ENCODE data around the gene TFPT.

- no peak for TF ChIP-seq FOXK2 (IDR thresholded peaks at IDR 0.05)
- TF ChIP-seq BHLHE40 (IDR thresholded peaks at IDR 0.05; ENCODE audit: borderline replicate concordance) = no peak
- no peak for TF ChIP-seq L3MBTL2 (conservative IDR thresholded peaks at IDR 0.05)
- TF ChIP-seq FOXM1 (IDR thresholded peaks at IDR 0.05; ENCODE audit: borderline replicate concordance) = no peak; the same call in 1 of the 2 replicates
- TF ChIP-seq NFRKB (IDR thresholded peaks at IDR 0.05) = no peak
- TF ChIP-seq SP1 (IDR thresholded peaks at IDR 0.05) = no peak
- TF ChIP-seq FOXA1 (IDR thresholded peaks at IDR 0.05) = no peak
- TF ChIP-seq HDGF (IDR thresholded peaks at IDR 0.05; ENCODE audit: borderline replicate concordance) = no peak
- no peak for TF ChIP-seq ZNF384 (IDR thresholded peaks at IDR 0.05)
- no peak for TF ChIP-seq LEF1 (IDR thresholded peaks at IDR 0.05; ENCODE audit: borderline replicate concordance)
- no peak for TF ChIP-seq SUZ12 (IDR thresholded peaks at IDR 0.05)
- TF ChIP-seq TARDBP (IDR thresholded peaks at IDR 0.05) = no peak
- peak; percentile 23; the same call in 1 of the 2 replicates for TF ChIP-seq ELF4 (IDR thresholded peaks at IDR 0.05)
Observed at GRCh38 chr19:54102421-54103169, 12.9 kb downstream of the TFPT start, which contains the start of gene NDUFA3.
